Measurements from ENCODE around the gene PRKG2. TPM values are rescaled to one million over a fixed set of nuclear protein-coding genes. Genes with fewer than 3 reads are reported as not detected.

PRKG2 gene
- total RNA-seq, 2 experiments from 2014 or later, result 0.05 to 0.14 TPM

- CTCF ChIA-PET, result no interaction called here
- intact Hi-C loops (cut with DNase I, micrococcal nuclease), result no loop called here
- H3K4me3 Mint-ChIP-seq, result no peak overlapping the region
- H3K27me3 Mint-ChIP-seq, result peaks cover 5% of the 10 kb centered on the region
- peaks cover 2% of the 10 kb centered on the region for H3K9me3 Mint-ChIP-seq (ENCODE audit: low read depth)
- POLR2A ChIA-PET, result no interaction called here
- H3K27ac Mint-ChIP-seq, result no peak overlapping the region
- DNase-seq (no peak), ATAC-seq (no peak)
- no peaks in the 10 kb centered on the region for H3K36me3 Mint-ChIP-seq (ENCODE audit: low read depth)
- no peaks in the 10 kb centered on the region for H3K4me1 Mint-ChIP-seq
These were observed 133.9 kb downstream of the PRKG2 start for GRCh38 chr4:81081156-81081555.

GRCh38 chr4:81071013-81071412 is 144.0 kb downstream of the PRKG2 start:
- no peak for ATAC-seq
- H3K4me1 Mint-ChIP-seq, result peaks cover 2% of the 10 kb centered on the region
- H3K27ac Mint-ChIP-seq, result no peak overlapping the region

GRCh38 chr4:81069706-81070331 is 145.2 kb downstream of the PRKG2 start:
- no peak overlapping the region for H3K27ac Mint-ChIP-seq
- CTCF ChIA-PET, result interaction anchor here (0.6 to 4.2 kb wide), 21 partner anchors 9 to 748 kb away, joined by 3 to 42 read pairs (median 4); no protein-coding TSS in a partner anchor
- peak; percentile 78 for ATAC-seq
- peaks cover 10% of the 10 kb centered on the region for H3K27me3 Mint-ChIP-seq
- H3K36me3 Mint-ChIP-seq (ENCODE audit: low read depth), result no peaks in the 10 kb centered on the region
- no peaks in the 10 kb centered on the region for H3K9me3 Mint-ChIP-seq (ENCODE audit: low read depth)
- H3K4me3 Mint-ChIP-seq, result no peak overlapping the region
- intact Hi-C loops (cut with DNase I, micrococcal nuclease), result loop anchor here (1.0 to 5.0 kb wide), 3 partner anchors 191 to 281 kb away; no protein-coding TSS in a partner anchor
- DNase-seq, result peak; percentile 74
- peaks cover 2% of the 10 kb centered on the region for H3K4me1 Mint-ChIP-seq
- POLR2A ChIA-PET, result interaction anchor here (0.7 kb wide), 1 partner anchor 83 kb away, joined by 3 read pairs; no protein-coding TSS in a partner anchor

More at GRCh38 chr4:81071013-81071412, 144.0 kb downstream of the PRKG2 start:
- Mint-ChIP-seq H3K27me3 (peaks cover 15% of the 10 kb centered on the region), H3K36me3 (ENCODE audit: low read depth) (no peaks in the 10 kb centered on the region), H3K9me3 (ENCODE audit: low read depth) (no peaks in the 10 kb centered on the region), H3K4me3 (no peak overlapping the region)
- ChIA-PET CTCF (interaction anchor here (0.6 to 4.2 kb wide), 7 partner anchors 8 to 283 kb away, joined by 3 to 42 read pairs (median 5); no protein-coding TSS in a partner anchor), POLR2A (no interaction called here)
- DNase-seq, result no peak
- intact Hi-C loops (cut with DNase I, micrococcal nuclease), result no loop called here

DNA sequence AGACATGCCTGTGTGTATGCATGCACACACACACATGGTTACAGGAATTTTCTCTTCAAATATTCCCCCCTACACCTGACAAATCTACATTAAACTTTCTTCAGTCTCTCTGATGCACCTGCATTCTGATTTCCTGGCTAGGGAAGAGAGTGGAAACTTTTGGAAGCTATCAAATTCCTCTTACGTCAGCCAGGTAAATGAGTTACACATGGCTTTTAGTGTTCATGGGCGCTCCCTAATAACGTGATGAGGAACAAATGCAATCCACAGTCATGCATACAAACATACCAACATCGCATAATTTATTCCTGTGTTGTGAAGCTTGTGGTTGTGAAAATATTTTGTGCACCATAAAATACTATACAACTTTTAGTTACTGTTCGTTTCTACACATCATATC is 149.6 kb downstream of the PRKG2 start:
- POLR2A ChIA-PET, result no interaction called here
- Mint-ChIP-seq H3K4me3 (no peak overlapping the region), H3K9me3 (ENCODE audit: low read depth) (no peaks in the 10 kb centered on the region), H3K36me3 (ENCODE audit: low read depth) (no peaks in the 10 kb centered on the region), H3K27ac (no peak overlapping the region), H3K27me3 (peaks cover 10% of the 10 kb centered on the region), H3K4me1 (peaks cover 2% of the 10 kb centered on the region)
- intact Hi-C loops (cut with DNase I, micrococcal nuclease), result loop anchor here in 1 of 2 experiments (5.0 kb wide), 1 partner anchor 197 kb away; no protein-coding TSS in a partner anchor
- CTCF ChIA-PET, result interaction anchor here (0.7 to 1.9 kb wide), 3 partner anchors 32 to 287 kb away, joined by 3 to 6 read pairs (median 4); no protein-coding TSS in a partner anchor
- ATAC-seq, result no peak
- no peak for DNase-seq

- DNase-seq (no peak), ATAC-seq (no peak)
- Mint-ChIP-seq H3K4me1 (no peaks in the 10 kb centered on the region), H3K36me3 (ENCODE audit: low read depth) (no peaks in the 10 kb centered on the region), H3K4me3 (no peak overlapping the region), H3K27me3 (peaks cover 18% of the 10 kb centered on the region), H3K27ac (no peak overlapping the region), H3K9me3 (ENCODE audit: low read depth) (no peaks in the 10 kb centered on the region)
- intact Hi-C loops (cut with DNase I, micrococcal nuclease), result no loop called here
- ChIA-PET CTCF (interaction anchor here (1.5 kb wide), 1 partner anchor 290 kb away, joined by 3 read pairs; no protein-coding TSS in a partner anchor), POLR2A (no interaction called here)
These were observed 153.0 kb downstream of the PRKG2 start for GRCh38 chr4:81062001-81062400.

DNA sequence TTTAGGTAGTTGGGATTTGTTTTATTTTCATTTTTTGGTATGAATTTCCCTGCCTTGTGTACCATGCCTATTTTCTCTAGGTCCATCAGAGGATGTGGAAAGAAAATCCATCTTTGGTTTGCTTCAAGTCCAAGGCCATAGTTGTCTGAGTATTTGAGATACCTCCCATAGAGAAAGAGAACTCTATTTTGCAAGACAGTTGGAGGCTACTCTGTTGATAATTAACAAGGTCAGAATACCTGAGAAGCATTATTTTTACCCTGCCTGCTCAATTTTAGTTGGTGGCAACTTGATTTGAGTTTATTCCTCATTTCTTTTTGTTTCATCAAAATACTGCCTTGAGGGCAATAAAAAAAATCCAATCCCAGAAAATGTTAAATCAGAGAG is 153.7 kb downstream of the PRKG2 start:
- ChIA-PET POLR2A (no interaction called here), CTCF (no interaction called here)
- intact Hi-C loops (cut with DNase I, micrococcal nuclease), result no loop called here
- no peak for DNase-seq
- H3K9me3 Mint-ChIP-seq (ENCODE audit: low read depth), result no peaks in the 10 kb centered on the region
- ATAC-seq, result no peak
- no peak overlapping the region for H3K27ac Mint-ChIP-seq
- no peaks in the 10 kb centered on the region for H3K36me3 Mint-ChIP-seq (ENCODE audit: low read depth)
- H3K4me1 Mint-ChIP-seq, result no peaks in the 10 kb centered on the region
- peaks cover 21% of the 10 kb centered on the region for H3K27me3 Mint-ChIP-seq
- H3K4me3 Mint-ChIP-seq, result no peak overlapping the region

DNA sequence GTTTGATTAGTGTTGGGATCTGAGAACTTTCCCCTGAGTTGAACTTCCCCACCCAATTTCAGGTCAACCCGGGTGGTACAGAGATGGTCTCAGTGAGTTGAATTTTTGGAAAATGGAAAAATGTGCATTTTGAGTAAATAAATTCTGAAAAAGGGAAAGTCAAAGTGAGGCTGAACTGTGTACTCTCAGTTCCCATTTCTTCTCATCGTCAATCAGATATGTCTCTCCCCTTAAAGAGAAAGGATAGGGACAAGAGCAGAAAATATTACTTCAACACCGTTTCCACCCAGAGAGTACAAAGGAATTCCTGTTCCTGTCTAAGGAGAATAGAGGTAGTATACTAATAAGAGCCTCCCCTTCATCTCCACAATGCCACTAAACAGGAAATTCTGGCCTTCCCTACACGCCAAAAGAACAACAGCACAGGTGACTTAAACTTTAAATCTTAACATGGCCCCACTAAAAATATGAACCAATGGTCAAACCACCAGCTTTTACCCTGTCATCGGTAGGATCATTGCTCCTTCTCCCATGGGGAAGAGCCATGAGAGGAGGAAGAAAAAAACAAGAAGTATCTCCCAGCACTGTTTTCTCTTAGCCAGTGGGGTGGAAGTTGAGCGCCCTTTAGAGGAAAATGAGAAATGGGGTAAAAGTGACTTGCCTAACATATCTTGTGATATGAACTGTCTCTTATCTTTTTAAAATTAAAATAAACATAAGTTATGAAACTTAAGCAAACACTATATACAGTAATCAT is 154.3 kb downstream of the PRKG2 start:
- DNase-seq (no peak), ATAC-seq (no peak)
- CTCF ChIA-PET, result no interaction called here
- no peak overlapping the region for H3K27ac Mint-ChIP-seq
- POLR2A ChIA-PET, result no interaction called here
- H3K4me1 Mint-ChIP-seq, result no peaks in the 10 kb centered on the region
- peaks cover 21% of the 10 kb centered on the region for H3K27me3 Mint-ChIP-seq
- intact Hi-C loops (cut with DNase I, micrococcal nuclease), result no loop called here
- no peaks in the 10 kb centered on the region for H3K9me3 Mint-ChIP-seq (ENCODE audit: low read depth)
- H3K36me3 Mint-ChIP-seq (ENCODE audit: low read depth), result no peaks in the 10 kb centered on the region
- no peak overlapping the region for H3K4me3 Mint-ChIP-seq

DNA sequence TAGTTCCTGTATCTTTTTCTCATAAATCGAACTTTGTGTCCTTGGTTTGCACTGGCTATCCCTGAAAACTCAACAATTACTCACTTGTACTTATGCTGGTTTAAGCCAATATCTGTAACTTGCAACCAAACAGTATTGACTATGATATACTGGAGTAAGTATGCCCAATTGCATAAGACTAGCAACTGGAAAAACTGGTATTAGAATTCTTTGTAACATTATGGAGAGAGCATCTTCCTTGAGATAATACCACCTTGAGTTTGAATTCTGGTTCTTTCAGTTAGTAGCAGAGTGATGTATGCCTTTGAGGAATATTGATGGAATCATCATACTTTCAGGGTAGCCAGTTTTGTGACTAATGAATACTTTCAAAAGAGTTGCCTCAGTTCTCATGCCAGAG is 156.4 kb downstream of the PRKG2 start:
- no peaks in the 10 kb centered on the region for H3K4me1 Mint-ChIP-seq
- intact Hi-C loops (cut with DNase I, micrococcal nuclease), result no loop called here
- CTCF ChIA-PET, result interaction anchor here (3.6 kb wide), 1 partner anchor 11 kb away, joined by 14 read pairs; no protein-coding TSS in a partner anchor
- no peaks in the 10 kb centered on the region for H3K9me3 Mint-ChIP-seq (ENCODE audit: low read depth)
- no peak overlapping the region for H3K27ac Mint-ChIP-seq
- H3K36me3 Mint-ChIP-seq (ENCODE audit: low read depth), result no peaks in the 10 kb centered on the region
- DNase-seq (no peak), ATAC-seq (no peak)
- H3K4me3 Mint-ChIP-seq, result no peak overlapping the region
- POLR2A ChIA-PET, result no interaction called here
- peaks cover 20% of the 10 kb centered on the region for H3K27me3 Mint-ChIP-seq

DNA sequence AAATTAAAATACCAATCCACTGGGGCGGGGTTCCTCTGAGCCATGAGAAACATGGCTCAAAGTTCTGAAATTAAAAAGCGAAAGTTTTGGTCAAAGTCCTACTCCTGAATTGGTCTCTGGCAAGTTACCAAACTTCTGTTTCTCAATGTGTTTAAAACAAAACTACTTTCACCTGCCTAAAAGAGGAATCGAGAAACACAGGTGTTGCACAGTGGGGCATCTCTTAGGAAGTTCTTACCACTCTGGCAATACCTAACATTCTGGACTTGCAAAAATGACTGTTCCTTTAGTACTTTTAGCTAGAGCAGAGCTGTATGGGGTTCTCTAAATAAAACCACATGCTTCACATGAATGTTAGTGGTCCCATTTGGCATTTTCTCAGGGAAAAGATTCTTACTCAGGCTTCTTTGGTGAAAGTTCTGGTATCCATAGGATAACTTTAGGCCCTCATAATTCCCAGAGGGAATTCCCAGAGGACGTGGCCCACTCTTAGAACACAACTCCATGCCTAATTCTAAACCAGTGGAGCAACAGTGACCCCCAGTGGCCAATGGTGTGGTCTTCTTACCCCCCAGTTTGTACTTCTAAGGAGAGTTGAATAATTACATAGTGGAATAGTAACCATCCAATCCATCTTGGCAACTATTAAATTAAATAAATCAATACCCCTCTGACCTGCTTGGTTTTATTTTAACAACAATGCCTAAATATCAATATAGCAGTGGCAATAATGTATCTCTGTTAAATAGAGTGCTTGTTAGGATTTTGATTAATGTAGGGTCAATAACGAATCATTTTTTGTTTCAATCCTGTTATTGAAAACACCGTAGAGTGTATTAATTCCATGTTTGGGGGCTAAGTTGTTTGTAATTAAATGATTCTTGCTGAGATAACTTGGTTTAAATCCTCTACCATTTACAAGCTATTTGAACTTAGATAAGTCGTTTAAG is 162.6 kb downstream of the PRKG2 start:
- POLR2A ChIA-PET, result no interaction called here
- no peaks in the 10 kb centered on the region for H3K9me3 Mint-ChIP-seq (ENCODE audit: low read depth)
- DNase-seq (peak; percentile 64), ATAC-seq (no peak)
- H3K36me3 Mint-ChIP-seq (ENCODE audit: low read depth), result no peaks in the 10 kb centered on the region
- peaks cover 14% of the 10 kb centered on the region for H3K27me3 Mint-ChIP-seq
- H3K27ac Mint-ChIP-seq, result no peak overlapping the region
- H3K4me3 Mint-ChIP-seq, result no peak overlapping the region
- CTCF ChIA-PET, result interaction anchor here (1.0 to 1.6 kb wide), 6 partner anchors 12 to 1681 kb away, joined by 3 to 6 read pairs (median 4); no protein-coding TSS in a partner anchor
- H3K4me1 Mint-ChIP-seq, result no peaks in the 10 kb centered on the region
- intact Hi-C loops (cut with DNase I, micrococcal nuclease), result loop anchor here in 1 of 2 experiments (5.0 kb wide), 2 partner anchors 830 to 850 kb away; no protein-coding TSS in a partner anchor

GRCh38 chr4:81049907-81050306 is 165.1 kb downstream of the PRKG2 start:
- H3K9me3 Mint-ChIP-seq (ENCODE audit: low read depth), result no peaks in the 10 kb centered on the region
- no peaks in the 10 kb centered on the region for H3K36me3 Mint-ChIP-seq (ENCODE audit: low read depth)
- ATAC-seq (no peak), DNase-seq (no peak)
- no peak overlapping the region for H3K4me3 Mint-ChIP-seq
- no peaks in the 10 kb centered on the region for H3K4me1 Mint-ChIP-seq
- ChIA-PET POLR2A (no interaction called here), CTCF (interaction anchor here (0.7 to 1.8 kb wide), 3 partner anchors 10 to 1716 kb away, joined by 3 to 7 read pairs (median 5); no protein-coding TSS in a partner anchor)
- peaks cover 22% of the 10 kb centered on the region for H3K27me3 Mint-ChIP-seq
- intact Hi-C loops (cut with DNase I, micrococcal nuclease), result loop anchor here in 1 of 2 experiments (5.0 kb wide), 2 partner anchors 828 to 848 kb away; no protein-coding TSS in a partner anchor
- no peak overlapping the region for H3K27ac Mint-ChIP-seq

GRCh38 chr4:81049330-81049729 is 165.7 kb downstream of the PRKG2 start:
- no peaks in the 10 kb centered on the region for H3K9me3 Mint-ChIP-seq (ENCODE audit: low read depth)
- CTCF ChIA-PET, result interaction anchor here (1.5 to 1.8 kb wide), 2 partner anchors 10 to 687 kb away, joined by 5 to 7 read pairs; no protein-coding TSS in a partner anchor
- no peak overlapping the region for H3K4me3 Mint-ChIP-seq
- H3K36me3 Mint-ChIP-seq (ENCODE audit: low read depth), result no peaks in the 10 kb centered on the region
- DNase-seq, result no peak
- ATAC-seq, result no peak
- H3K27ac Mint-ChIP-seq, result no peak overlapping the region
- H3K4me1 Mint-ChIP-seq, result no peaks in the 10 kb centered on the region
- H3K27me3 Mint-ChIP-seq, result peaks cover 24% of the 10 kb centered on the region
- intact Hi-C loops (cut with DNase I, micrococcal nuclease), result no loop called here
- POLR2A ChIA-PET, result no interaction called here
